NCI-H146 treated with DMSO at 0.1 percent for 48 hours (cell line): ENCODE measurements around the gene FBXL7.

Source experiments
- DNase-seq: peaks from one replicate; lab custom pipeline; 2025; ENCODE audit not compliant: unreplicated experiment; lab: John Stamatoyannopoulos, UW

Gene FBXL7

GRCh38 chr5:15538516-15538915 lies 38.5 kb downstream of the FBXL7 start:
- DNase-seq, result no peak

DNA sequence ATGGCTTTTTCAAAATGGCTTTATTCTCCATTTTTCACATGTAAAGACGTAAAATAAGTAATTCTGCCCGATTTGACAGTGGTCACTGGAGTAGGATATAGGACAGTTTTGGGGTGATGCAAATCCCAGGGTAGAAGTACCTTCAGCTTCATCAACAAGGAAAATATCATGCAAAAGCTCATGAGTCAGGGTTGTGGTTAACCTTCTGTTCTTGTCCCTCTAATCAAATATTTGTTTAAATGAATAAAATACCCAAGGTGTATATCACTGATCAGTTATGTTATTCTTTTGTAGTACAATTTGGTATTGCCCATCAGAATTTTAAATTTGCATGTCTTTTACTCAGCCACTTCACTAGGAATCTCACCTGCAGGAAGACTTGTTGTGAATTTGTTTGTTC lies 40.0 kb downstream of the FBXL7 start:
- DNase-seq, result no peak

GRCh38 chr5:15544039-15544438 lies 44.1 kb downstream of the FBXL7 start:
- no peak for DNase-seq

DNA sequence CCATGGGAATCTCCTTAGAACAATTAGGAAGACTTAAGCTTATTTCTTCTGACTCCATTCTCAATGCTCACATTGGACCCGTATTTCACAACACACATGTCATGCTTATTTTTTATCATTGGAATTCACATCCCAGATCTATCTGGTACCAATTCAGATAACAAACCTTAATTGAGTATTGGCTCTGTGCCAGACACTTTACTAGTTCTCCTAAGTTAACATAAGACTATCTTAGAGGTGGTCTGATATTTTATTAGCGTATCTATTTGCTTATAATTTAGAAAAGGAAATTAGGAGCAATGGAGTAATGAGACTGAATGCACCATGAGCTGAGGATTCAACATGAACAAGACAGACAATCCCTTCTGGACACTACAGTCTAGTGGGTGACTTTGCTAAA lies 45.1 kb downstream of the FBXL7 start:
- DNase-seq, result no peak

DNA sequence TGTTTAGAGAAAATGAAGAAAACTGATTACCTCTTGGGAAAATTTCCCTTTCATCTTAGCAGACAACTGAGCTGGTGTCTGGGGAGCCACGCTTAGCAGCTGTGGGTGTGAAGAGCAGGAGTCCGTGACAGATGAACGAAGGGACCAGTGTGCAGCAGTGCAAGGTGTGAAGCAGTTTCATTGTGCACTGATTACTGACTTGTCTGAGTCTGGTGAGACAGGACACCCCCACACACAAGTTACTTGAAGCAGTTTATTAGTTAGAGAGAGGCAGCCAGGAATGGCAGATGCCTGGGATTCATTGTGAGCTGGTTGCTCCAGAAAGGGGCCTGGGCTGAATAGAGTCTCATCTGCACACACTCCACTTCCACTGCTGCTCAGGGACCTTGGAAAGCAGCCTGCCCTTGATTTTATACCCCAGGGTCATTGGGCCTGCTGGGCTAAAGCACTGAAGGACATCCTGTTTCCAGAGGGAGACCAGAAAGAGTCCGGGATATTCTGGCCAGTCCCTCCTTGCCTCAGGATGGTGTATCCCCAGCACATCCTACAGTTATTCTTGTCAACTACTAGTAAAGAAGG lies 47.4 kb downstream of the FBXL7 start:
- DNase-seq, result no peak

DNA sequence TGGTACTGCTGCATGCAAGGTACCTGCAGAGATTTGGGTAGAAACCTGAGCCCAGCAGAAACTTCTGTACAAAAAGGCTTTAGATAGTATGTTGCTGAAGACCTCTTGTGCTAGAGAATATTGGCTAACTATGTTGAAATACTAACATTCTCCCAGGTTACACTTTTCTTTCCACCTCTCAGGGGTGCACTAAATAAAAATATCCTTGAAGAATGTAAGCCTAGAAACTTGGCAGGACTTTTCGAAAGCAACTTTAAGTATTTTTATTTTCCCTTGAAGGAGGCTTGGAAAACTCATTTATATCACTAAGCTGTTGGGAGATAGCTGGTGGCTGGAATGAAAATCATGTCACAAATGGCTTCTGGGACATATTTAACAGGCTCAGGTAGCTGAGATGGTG lies 50.0 kb downstream of the FBXL7 start:
- no peak for DNase-seq

DNA sequence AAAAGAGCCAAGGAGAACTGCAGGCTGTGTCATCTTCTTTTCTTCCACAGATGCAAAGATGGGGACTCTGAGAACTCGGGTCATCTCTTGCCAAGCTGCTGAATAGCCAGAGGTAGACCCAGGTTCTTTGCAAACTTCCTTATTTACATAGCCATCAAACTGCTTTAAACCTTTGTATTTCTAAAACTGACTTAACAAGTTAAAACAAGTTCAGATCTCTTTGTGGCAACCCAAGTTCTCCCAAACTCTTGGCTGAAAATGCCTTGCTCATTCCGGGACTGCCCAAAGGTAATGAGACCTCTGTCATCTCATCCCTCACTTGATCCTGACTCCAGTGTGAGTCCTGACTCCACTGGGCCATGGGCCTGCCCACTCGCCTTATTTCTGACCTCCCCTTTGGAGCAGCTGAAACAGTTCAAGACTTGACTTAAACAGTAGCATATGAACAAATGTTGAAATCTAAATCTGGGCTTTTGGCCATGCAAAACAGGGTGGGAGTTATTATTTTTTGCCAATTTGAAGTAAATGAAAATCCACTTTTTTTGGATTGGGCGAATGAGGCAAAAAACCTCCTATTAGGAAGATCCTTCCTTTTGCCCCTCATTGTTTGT lies 50.6 kb downstream of the FBXL7 start:
- DNase-seq, result no peak

DNA sequence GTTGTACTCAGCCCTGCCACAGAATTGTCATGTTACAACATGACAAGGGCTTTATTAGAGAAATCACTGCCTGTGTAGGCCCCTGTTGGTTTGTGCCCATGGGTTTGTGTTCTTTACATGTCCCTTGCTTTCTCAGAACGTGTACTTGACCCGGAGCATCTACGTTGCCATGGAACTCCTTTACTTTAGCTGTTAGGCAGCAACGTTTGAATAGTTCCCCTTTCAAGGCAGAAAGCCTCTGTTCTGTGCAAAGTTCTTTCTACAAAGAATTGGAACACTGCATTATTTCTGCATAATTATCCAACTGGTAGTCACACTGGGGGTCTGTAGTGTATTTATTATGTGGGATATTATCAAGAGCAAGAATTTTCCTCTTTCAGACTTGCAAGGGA lies 51.1 kb downstream of the FBXL7 start:
- no peak for DNase-seq

GRCh38 chr5:15554542-15554941 lies 54.6 kb downstream of the FBXL7 start:
- DNase-seq, result no peak

- no peak for DNase-seq
These were observed 55.2 kb downstream of the FBXL7 start for GRCh38 chr5:15555176-15555575.

DNA sequence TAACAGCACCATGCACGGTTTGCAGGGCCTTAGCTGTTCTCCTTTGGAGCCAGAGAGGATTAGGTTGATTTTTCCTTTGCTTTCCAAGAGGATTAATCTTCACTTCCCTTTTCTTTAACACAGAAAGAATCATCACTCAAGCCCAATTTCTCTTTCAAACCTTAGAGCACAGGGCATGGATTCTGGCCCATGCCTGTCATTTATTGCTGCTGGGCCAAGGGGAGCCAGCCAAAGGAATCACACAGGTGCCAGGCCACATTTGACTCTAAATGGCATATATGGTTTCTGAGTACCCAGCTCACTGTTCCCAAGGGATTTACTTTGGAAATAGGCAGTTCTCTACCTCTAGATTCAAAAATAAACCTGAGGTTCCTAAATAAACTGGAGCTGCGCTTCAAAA lies 58.3 kb downstream of the FBXL7 start:
- DNase-seq, result no peak

DNA sequence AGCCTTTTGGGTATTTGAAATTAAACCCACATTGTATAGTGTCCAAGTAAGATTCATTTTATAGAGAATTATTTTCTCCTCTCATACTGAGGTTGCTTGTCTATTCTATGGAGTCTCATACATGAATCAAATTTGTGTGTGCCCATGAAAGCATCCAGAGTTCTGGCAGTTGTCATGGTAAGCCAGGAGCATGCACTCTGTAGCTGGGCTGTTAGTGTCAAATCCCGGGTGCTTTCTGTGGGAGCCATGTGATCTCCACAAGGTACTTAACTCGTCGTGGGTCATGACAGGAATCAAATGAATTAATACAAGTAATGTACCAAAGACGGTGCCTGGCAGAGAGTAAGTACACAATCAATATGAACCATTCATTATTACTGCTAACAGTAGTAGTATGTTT lies 58.7 kb downstream of the FBXL7 start:
- no peak for DNase-seq

- no peak for DNase-seq
These were observed 60.4 kb downstream of the FBXL7 start for GRCh38 chr5:15560421-15560820.

DNA sequence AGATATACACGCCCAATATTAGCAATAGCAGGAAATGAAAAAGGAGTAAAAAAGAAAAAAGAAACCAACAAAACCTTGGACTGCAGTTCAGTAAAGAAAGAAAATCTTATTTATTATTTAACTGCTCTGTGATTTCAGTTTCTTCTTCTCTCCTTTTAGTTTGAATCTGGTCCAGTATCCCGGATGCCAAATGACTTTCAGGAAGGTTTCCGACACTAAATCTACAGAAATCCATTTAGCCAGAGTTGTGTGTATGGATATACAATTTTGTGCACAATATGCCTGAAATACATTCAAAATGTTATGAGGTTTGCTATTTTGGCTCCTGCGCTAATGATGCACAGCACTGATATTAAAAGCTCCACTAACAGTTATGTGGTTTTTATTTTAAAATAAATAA lies 64.5 kb downstream of the FBXL7 start:
- no peak for DNase-seq

DNA sequence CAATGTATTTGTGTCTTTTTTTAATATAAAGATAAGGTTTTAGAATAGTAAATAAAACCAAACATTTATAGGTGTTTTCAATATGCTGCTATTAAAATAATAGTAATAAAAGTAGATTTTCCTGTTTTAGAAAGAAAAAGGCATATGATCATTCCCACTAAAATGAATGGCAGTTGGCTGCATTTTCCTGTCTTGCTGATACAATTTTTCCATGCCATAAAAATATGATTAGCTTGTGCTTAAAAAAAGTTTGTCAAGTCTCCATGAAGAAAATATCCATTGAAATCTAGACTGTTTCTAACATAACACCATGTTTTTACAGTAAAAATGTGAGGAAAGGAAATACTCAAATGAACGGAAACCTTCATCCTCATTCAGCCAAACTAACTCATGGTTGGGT lies 65.0 kb downstream of the FBXL7 start:
- DNase-seq, result no peak

- DNase-seq, result no peak
These were observed 66.3 kb downstream of the FBXL7 start for GRCh38 chr5:15566306-15566705.

DNA sequence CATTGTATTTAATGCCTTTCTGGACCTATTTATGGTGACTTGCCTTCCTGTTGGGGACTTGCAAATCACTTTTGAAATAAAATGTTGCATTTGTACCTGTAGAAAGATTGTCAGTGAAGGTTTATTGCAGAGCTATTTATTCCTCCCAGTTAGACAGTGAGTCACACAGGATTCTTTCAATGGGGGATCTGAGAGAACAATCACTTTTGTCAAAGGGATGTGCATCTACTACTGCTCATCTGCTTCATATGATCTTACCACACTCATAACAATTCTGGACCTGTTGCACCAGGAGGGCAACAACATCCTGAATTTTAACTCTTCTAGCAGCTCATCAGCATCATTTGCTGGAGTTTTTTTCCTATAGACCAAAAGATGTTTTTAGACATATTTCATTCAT lies 66.8 kb downstream of the FBXL7 start:
- no peak for DNase-seq

DNA sequence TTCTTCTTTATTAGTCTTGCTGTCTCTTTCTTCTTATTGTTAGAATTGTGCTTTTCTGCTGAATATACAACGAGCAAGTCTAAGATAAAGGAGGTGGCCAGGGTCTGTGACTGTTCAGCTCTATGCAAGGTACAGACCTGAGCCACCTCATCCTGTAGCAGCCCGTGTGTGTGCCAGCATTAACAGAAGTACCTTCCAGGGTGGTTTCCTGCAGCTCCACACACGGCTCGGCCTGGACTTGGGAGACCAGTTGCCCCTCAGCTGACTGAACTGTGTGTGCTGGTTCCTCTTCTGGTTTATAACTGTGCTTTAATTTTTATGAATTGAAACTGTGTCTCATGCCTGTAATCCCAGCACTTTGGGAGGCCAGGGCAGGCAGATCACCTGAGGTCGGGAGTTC lies 70.5 kb downstream of the FBXL7 start:
- DNase-seq, result no peak

DNA sequence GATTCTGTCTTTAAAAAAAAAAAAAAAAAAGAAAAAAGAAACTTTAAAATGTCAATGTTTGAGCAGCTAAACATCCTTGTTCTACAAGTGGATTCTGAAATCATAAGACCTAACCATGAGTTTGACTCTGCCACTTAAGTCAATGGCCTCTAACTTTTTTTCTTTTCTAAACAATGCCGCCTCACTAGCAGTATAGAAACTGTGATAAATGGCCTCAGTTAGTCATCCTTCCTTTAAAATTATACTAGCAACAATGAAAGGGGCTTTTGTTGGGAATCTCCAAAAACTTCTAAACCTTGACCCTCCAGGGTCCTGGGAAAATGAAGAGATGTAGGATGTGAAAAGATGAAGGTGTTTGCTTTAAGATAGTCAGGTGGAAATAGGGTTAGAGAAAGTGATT lies 71.1 kb downstream of the FBXL7 start:
- no peak for DNase-seq

GRCh38 chr5:15571618-15572017 lies 71.6 kb downstream of the FBXL7 start:
- no peak for DNase-seq

GRCh38 chr5:15573590-15573989 lies 73.6 kb downstream of the FBXL7 start:
- no peak for DNase-seq

GRCh38 chr5:15574128-15574527 lies 74.1 kb downstream of the FBXL7 start:
- no peak for DNase-seq

- no peak for DNase-seq
These were observed 74.9 kb downstream of the FBXL7 start for GRCh38 chr5:15574806-15575325.
